GM19324 (cell line): ENCODE measurements around the gene PCNX2.

Source experiments
- ATAC-seq: cut with Tn5 transposase; IDR thresholded peaks from one replicate; pipeline ENCODE4 v1.9.1; 2021; ENCODE audit warnings: mild to moderate bottlenecking, moderate library complexity; ENCODE audit not compliant: unreplicated experiment, low FRiP score

PCNX2 gene

GRCh38 chr1:233268389-233269022, 27.0 kb downstream of the PCNX2 start:
- peak; percentile 46 for ATAC-seq

GRCh38 chr1:233261695-233262094, 33.8 kb downstream of the PCNX2 start:
- peak; percentile 18 for ATAC-seq

- ATAC-seq, result peak; percentile 80
These were observed 34.3 kb downstream of the PCNX2 start for GRCh38 chr1:233261206-233261605.

- ATAC-seq, result no peak
These were observed 37.7 kb downstream of the PCNX2 start for GRCh38 chr1:233257786-233258185.

GRCh38 chr1:233256789-233257188, 38.7 kb downstream of the PCNX2 start:
- ATAC-seq, result no peak

GRCh38 chr1:233256191-233256590, 39.3 kb downstream of the PCNX2 start:
- ATAC-seq, result no peak

GRCh38 chr1:233255145-233255544, 40.4 kb downstream of the PCNX2 start:
- no peak for ATAC-seq

GRCh38 chr1:233253832-233254331, 41.6 kb downstream of the PCNX2 start:
- ATAC-seq, result no peak

GRCh38 chr1:233253231-233253831, 42.2 kb downstream of the PCNX2 start:
- ATAC-seq, result no peak

GRCh38 chr1:233252441-233252840, 43.1 kb downstream of the PCNX2 start:
- no peak for ATAC-seq

- no peak for ATAC-seq
These were observed 44.3 kb downstream of the PCNX2 start for GRCh38 chr1:233251201-233251720.

- ATAC-seq, result no peak
These were observed 47.5 kb downstream of the PCNX2 start for GRCh38 chr1:233248014-233248413.

- ATAC-seq, result no peak
These were observed 48.6 kb downstream of the PCNX2 start for GRCh38 chr1:233246965-233247364.

- no peak for ATAC-seq
These were observed 50.2 kb downstream of the PCNX2 start for GRCh38 chr1:233245191-233245765.

GRCh38 chr1:233244183-233244582, 51.3 kb downstream of the PCNX2 start:
- no peak for ATAC-seq

GRCh38 chr1:233242827-233243483, 52.6 kb downstream of the PCNX2 start:
- ATAC-seq, result no peak

GRCh38 chr1:233241759-233242158, 53.8 kb downstream of the PCNX2 start:
- no peak for ATAC-seq

- ATAC-seq, result no peak
These were observed 54.5 kb downstream of the PCNX2 start for GRCh38 chr1:233240829-233241682.

GRCh38 chr1:233240371-233240770, 55.2 kb downstream of the PCNX2 start:
- ATAC-seq, result no peak

- no peak for ATAC-seq
These were observed 56.6 kb downstream of the PCNX2 start for GRCh38 chr1:233238884-233239431.
